Cardiac fibroblast (primary cell): ENCODE measurements around the gene SLC2A10.

Experiments
- DNase-seq, 2 donors: peaks; one replicate each; pipeline versions ENCODE4 v3.0.0 to v3.0.0-alpha.2; 2010; ENCODE audit warnings: low read depth in 2 of 2
- H3K4me3 ChIP-seq, 2 donors: replicated peaks in 1 of 2; 1 replicate in 1 of 2; 2 replicates in 1 of 2; pipeline ENCODE4 v1.5.1; 2011; ENCODE audit warnings: low read depth in 2 of 2, low read length in 2 of 2, mild to moderate bottlenecking in 2 of 2, moderate library complexity in 1 of 2
- CTCF ChIP-seq: IDR thresholded peaks from one replicate; pipeline ENCODE4 v1.5.1; 2011; ENCODE audit warnings: low read depth, mild to moderate bottlenecking, low read length, inconsistent platforms

Gene SLC2A10

GRCh38 chr20:46670228-46670584 is 39.2 kb upstream of the SLC2A10 start:
- no peak for TF ChIP-seq CTCF
- no peak for DNase-seq
- H3K4me3 ChIP-seq = no peak overlapping the region

- DNase-seq = no peak
- TF ChIP-seq CTCF = no peak
- H3K4me3 ChIP-seq = no peak overlapping the region
These were observed 38.6 kb upstream of the SLC2A10 start for GRCh38 chr20:46670585-46671584.

GRCh38 chr20:46671866-46672542 is 37.4 kb upstream of the SLC2A10 start:
- no peak overlapping the region for H3K4me3 ChIP-seq
- TF ChIP-seq CTCF = no peak

GRCh38 chr20:46672543-46673148 is 36.8 kb upstream of the SLC2A10 start:
- TF ChIP-seq CTCF = no peak
- no peak overlapping the region for H3K4me3 ChIP-seq
- DNase-seq = no peak

More at GRCh38 chr20:46671866-46672542, 37.4 kb upstream of the SLC2A10 start:
- DNase-seq = no peak

- no peak overlapping the region for H3K4me3 ChIP-seq
- DNase-seq = no peak
- no peak for TF ChIP-seq CTCF
These were observed 35.8 kb upstream of the SLC2A10 start for GRCh38 chr20:46673394-46674252.
